Large intestine (tissue), 3 donors: ENCODE measurements around the gene ITGB7. TPM values are rescaled to one million over a fixed set of nuclear protein-coding genes. Genes with fewer than 3 reads are reported as not detected.

Source experiments
- DNase-seq, 2 donors: peaks; one replicate each; pipeline versions ENCODE4 v3.0.0 to v3.0.0-alpha.2; 2013
- H3K27ac ChIP-seq: one replicate; pipeline ENCODE4 v1.5.1; 2013; ENCODE audit warnings: low read length
- H3K27me3 ChIP-seq: 2 replicates; pipeline ENCODE4 v1.6.1; 2013; ENCODE audit warnings: low read length; ENCODE audit not compliant: control insufficient read depth, insufficient read depth
- H3K36me3 ChIP-seq: 2 replicates; pipeline ENCODE4 v1.6.1; 2013; ENCODE audit warnings: low read length; ENCODE audit not compliant: control insufficient read depth, insufficient read depth
- H3K4me1 ChIP-seq: one replicate; pipeline ENCODE4 v1.6.1; 2013; ENCODE audit warnings: low read length; ENCODE audit not compliant: control insufficient read depth, insufficient read depth
- H3K4me3 ChIP-seq: one replicate; pipeline ENCODE4 v1.5.1; 2013; ENCODE audit warnings: low read length
- H3K9me3 ChIP-seq: one replicate; pipeline ENCODE4 v1.6.1; 2013; ENCODE audit warnings: mild to moderate bottlenecking, low read depth, low read length, moderate library complexity; ENCODE audit not compliant: control insufficient read depth
- WGBS: methylation state at CpG from one replicate; pipeline ENCODE4 v1.1.5; 2013; ENCODE audit warnings: low lambda C conversion rate; ENCODE audit not compliant: insufficient coverage; 5-methylcytosine and 5-hydroxymethylcytosine counted together
- polyA plus RNA-seq: library from polyadenylated mRNA; unstranded; fragments of 120-200 nt; gene quantifications from one replicate; pipeline ENCODE4 v1.2.1, GENCODE V29; 2013

The ITGB7 gene
- polyA plus RNA-seq, 1 donor: 9.5 TPM

- Histone ChIP-seq H3K27me3 (peaks cover 30% of the 10 kb centered on the region), H3K27ac (no peak overlapping the region), H3K9me3 (no peaks in the 10 kb centered on the region), H3K36me3 (no peaks in the 10 kb centered on the region), H3K4me3 (no peak overlapping the region), H3K4me1 (peaks cover under 1% of the 10 kb centered on the region)
- DNase-seq: no peak
- WGBS: no CpG with 5 or more reads among the region's 10 CpGs
These were observed 32.7 kb upstream of the ITGB7 start for GRCh38 chr12:53239643-53240258.

GRCh38 chr12:53236443-53237111, 29.5 kb upstream of the ITGB7 start:
- no peak overlapping the region for H3K4me3 ChIP-seq
- no peak overlapping the region for H3K27ac ChIP-seq
- H3K9me3 ChIP-seq: no peaks in the 10 kb centered on the region
- no peaks in the 10 kb centered on the region for H3K36me3 ChIP-seq
- WGBS: no CpG with 5 or more reads among the region's 1 CpG
- H3K27me3 ChIP-seq: peaks cover 34% of the 10 kb centered on the region
- no peak for DNase-seq
- peaks cover 24% of the 10 kb centered on the region for H3K4me1 ChIP-seq

GRCh38 chr12:53235742-53236442, 28.8 kb upstream of the ITGB7 start:
- Histone ChIP-seq H3K36me3 (no peaks in the 10 kb centered on the region), H3K9me3 (no peaks in the 10 kb centered on the region), H3K27me3 (peaks cover 41% of the 10 kb centered on the region), H3K4me3 (no peak overlapping the region), H3K27ac (no peak overlapping the region), H3K4me1 (peaks cover 24% of the 10 kb centered on the region)
- DNase-seq: no peak
- WGBS: 100% methylated on average over 2 of the region's 9 CpGs

- Histone ChIP-seq H3K27ac (no peak overlapping the region), H3K4me3 (no peak overlapping the region), H3K36me3 (no peaks in the 10 kb centered on the region), H3K27me3 (peaks cover 48% of the 10 kb centered on the region), H3K4me1 (peaks cover 24% of the 10 kb centered on the region), H3K9me3 (no peaks in the 10 kb centered on the region)
- 80% methylated on average over 1 of the region's 3 CpGs for WGBS
- no peak for DNase-seq
These were observed 28.1 kb upstream of the ITGB7 start for GRCh38 chr12:53235164-53235563.

GRCh38 chr12:53234271-53234914, 27.3 kb upstream of the ITGB7 start:
- H3K9me3 ChIP-seq: no peaks in the 10 kb centered on the region
- no peaks in the 10 kb centered on the region for H3K36me3 ChIP-seq
- DNase-seq: no peak
- peaks cover 24% of the 10 kb centered on the region for H3K4me1 ChIP-seq
- no peak overlapping the region for H3K4me3 ChIP-seq
- H3K27me3 ChIP-seq: peaks cover 45% of the 10 kb centered on the region
- peak overlapping the region; percentile 21 for H3K27ac ChIP-seq
- WGBS: no CpG with 5 or more reads among the region's 12 CpGs

- Histone ChIP-seq H3K27ac (peak overlapping the region; percentile 21), H3K36me3 (no peaks in the 10 kb centered on the region), H3K4me1 (peaks cover 24% of the 10 kb centered on the region), H3K4me3 (no peak overlapping the region), H3K27me3 (peaks cover 48% of the 10 kb centered on the region), H3K9me3 (no peaks in the 10 kb centered on the region)
- no peak for DNase-seq
- no CpG with 5 or more reads among the region's 7 CpGs for WGBS
These were observed 26.6 kb upstream of the ITGB7 start for GRCh38 chr12:53233671-53234121.

GRCh38 chr12:53232646-53233461, 25.8 kb upstream of the ITGB7 start:
- DNase-seq: no peak
- Histone ChIP-seq H3K9me3 (no peaks in the 10 kb centered on the region), H3K4me1 (peaks cover 24% of the 10 kb centered on the region), H3K27me3 (peaks cover 48% of the 10 kb centered on the region), H3K27ac (peak overlapping the region; percentile 34), H3K36me3 (no peaks in the 10 kb centered on the region), H3K4me3 (peak overlapping the region; percentile 20)
- no CpG with 5 or more reads among the region's 11 CpGs for WGBS

GRCh38 chr12:53231921-53232645, 25.0 kb upstream of the ITGB7 start, which contains the start of gene RARG:
TSS of gene RARG (minus strand) at chr12:53232209. CDS start at chr12:53227545, 4,664 bp downstream.
- peak within 1 kb of the TSS; percentile 28 for H3K4me3 ChIP-seq
- DNase-seq: no peak
- peaks cover 48% of the 10 kb centered on the region for H3K27me3 ChIP-seq
- no peaks in the 10 kb centered on the region for H3K9me3 ChIP-seq
- H3K4me1 ChIP-seq: peaks cover 24% of the 10 kb centered on the region
- H3K36me3 ChIP-seq: no peaks in the 10 kb centered on the region
- peak within 1 kb of the TSS; percentile 34 for H3K27ac ChIP-seq
- no CpG with 5 or more reads among the region's 44 CpGs for WGBS

- H3K9me3 ChIP-seq: no peaks in the 10 kb centered on the region
- peaks cover 24% of the 10 kb centered on the region for H3K4me1 ChIP-seq
- H3K27me3 ChIP-seq: peaks cover 48% of the 10 kb centered on the region
- WGBS: no CpG with 5 or more reads among the region's 9 CpGs
- no peak for DNase-seq
- no peaks in the 10 kb centered on the region for H3K36me3 ChIP-seq
- H3K27ac ChIP-seq: no peak overlapping the region
- H3K4me3 ChIP-seq: peak overlapping the region; percentile 28
These were observed 24.5 kb upstream of the ITGB7 start for GRCh38 chr12:53231671-53231920.
